ENCODE results near the gene WARS2. TPM values are rescaled to one million over a fixed set of nuclear protein-coding genes. Genes with fewer than 3 reads are reported as not detected.
A peak's percentile ranks its signal among the peaks of the same experiment; 100 is the strongest.

WARS2 gene
- polyA plus RNA-seq, 3 donors from 2014 or later, result 6.5 to 10.6 (median 9.5) TPM

GRCh38 chr1:118993700-118994026 is 146.8 kb downstream of the WARS2 start:
- H3K4me3 Mint-ChIP-seq, result no peak overlapping the region

GRCh38 chr1:118992868-118993699 is 147.4 kb downstream of the WARS2 start:
- no peaks in the 10 kb centered on the region for H3K4me1 Mint-ChIP-seq
- H3K36me3 Mint-ChIP-seq, result peaks cover 0 to 12% (median 5%) of the 10 kb centered on the region in 3 donors
- no peak overlapping the region for H3K4me3 Mint-ChIP-seq
- peaks cover 4 to 59% (median 22%) of the 10 kb centered on the region in 6 donors for H3K9me3 Mint-ChIP-seq
- no peak for DNase-seq
- H3K27me3 Mint-ChIP-seq (ENCODE audit: low read depth in 3 of 3), result peaks cover 35 to 68% (median 39%) of the 10 kb centered on the region in 3 donors
- no peak overlapping the region for H3K27ac Mint-ChIP-seq

More at GRCh38 chr1:118993700-118994026, 146.8 kb downstream of the WARS2 start:
- DNase-seq, result no peak
- Mint-ChIP-seq H3K9me3 (peaks cover 4 to 61% (median 20%) of the 10 kb centered on the region in 6 donors), H3K27ac (peak overlapping the region in 1 of 6 donors; percentile 22), H3K4me1 (no peaks in the 10 kb centered on the region), H3K36me3 (peaks cover 4 to 12% (median 8%) of the 10 kb centered on the region in 3 donors), H3K27me3 (ENCODE audit: low read depth in 3 of 3) (peaks cover 37 to 69% (median 42%) of the 10 kb centered on the region in 3 donors)

DNA sequence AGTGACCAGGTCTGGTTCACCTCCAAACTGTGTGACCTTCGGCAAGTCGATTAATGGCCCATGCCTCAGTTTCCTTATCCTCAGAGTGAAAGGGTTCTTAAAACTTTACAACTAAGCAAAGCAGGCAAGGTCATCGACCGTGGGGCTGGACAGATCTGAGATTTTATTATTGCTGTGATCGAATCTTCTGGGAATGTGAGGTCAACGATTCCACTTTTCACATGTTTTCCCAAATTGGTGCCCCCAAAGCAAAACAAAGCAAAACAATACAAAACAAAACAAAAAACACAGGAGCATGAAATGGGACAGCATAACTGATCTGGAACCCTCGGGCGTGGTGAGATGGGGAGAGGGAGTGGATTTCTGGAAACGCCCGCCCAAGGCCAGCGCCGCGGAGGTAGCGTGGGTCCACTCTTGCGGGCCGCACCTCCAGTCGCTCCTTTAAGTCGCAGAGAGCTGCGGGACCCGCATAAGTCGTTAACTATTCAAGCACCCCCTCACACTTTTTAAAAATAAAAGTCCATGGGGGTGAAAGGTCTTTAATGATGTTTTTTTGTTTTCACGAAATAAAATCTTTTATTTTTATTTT is 148.1 kb downstream of the WARS2 start:
- peaks cover 4 to 55% (median 21%) of the 10 kb centered on the region in 6 donors for H3K9me3 Mint-ChIP-seq
- H3K4me1 Mint-ChIP-seq, result no peaks in the 10 kb centered on the region
- H3K4me3 Mint-ChIP-seq, result peak overlapping the region in 1 of 5 donors; percentile 52
- DNase-seq, result no peak
- H3K27me3 Mint-ChIP-seq (ENCODE audit: low read depth in 3 of 3), result peaks cover 31 to 66% (median 34%) of the 10 kb centered on the region in 3 donors
- peaks cover 0 to 12% (median 3%) of the 10 kb centered on the region in 3 donors for H3K36me3 Mint-ChIP-seq
- no peak overlapping the region for H3K27ac Mint-ChIP-seq

- no peak overlapping the region for H3K4me3 Mint-ChIP-seq
- H3K9me3 Mint-ChIP-seq, result peaks cover 7 to 62% (median 28%) of the 10 kb centered on the region in 6 donors
- H3K27ac Mint-ChIP-seq, result no peak overlapping the region
- H3K27me3 Mint-ChIP-seq (ENCODE audit: low read depth in 3 of 3), result peaks cover 36 to 74% (median 37%) of the 10 kb centered on the region in 3 donors
- peaks cover 0 to 7% of the 10 kb centered on the region in 2 donors for H3K4me1 Mint-ChIP-seq
- peaks cover 0 to 17% (median 10%) of the 10 kb centered on the region in 3 donors for H3K36me3 Mint-ChIP-seq
- DNase-seq, result no peak
Observed at GRCh38 chr1:118991448-118991847, 149.0 kb downstream of the WARS2 start.

- H3K4me3 Mint-ChIP-seq, result no peak overlapping the region
- H3K4me1 Mint-ChIP-seq, result peaks cover 0 to 10% of the 10 kb centered on the region in 2 donors
- H3K36me3 Mint-ChIP-seq, result peaks cover 0 to 20% (median 10%) of the 10 kb centered on the region in 3 donors
- H3K9me3 Mint-ChIP-seq, result peaks cover 8 to 64% (median 32%) of the 10 kb centered on the region in 6 donors
- no peak for DNase-seq
- H3K27me3 Mint-ChIP-seq (ENCODE audit: low read depth in 3 of 3), result peaks cover 38 to 78% (median 44%) of the 10 kb centered on the region in 3 donors
- no peak overlapping the region for H3K27ac Mint-ChIP-seq
Observed at GRCh38 chr1:118990513-118991152, 149.8 kb downstream of the WARS2 start.

DNA sequence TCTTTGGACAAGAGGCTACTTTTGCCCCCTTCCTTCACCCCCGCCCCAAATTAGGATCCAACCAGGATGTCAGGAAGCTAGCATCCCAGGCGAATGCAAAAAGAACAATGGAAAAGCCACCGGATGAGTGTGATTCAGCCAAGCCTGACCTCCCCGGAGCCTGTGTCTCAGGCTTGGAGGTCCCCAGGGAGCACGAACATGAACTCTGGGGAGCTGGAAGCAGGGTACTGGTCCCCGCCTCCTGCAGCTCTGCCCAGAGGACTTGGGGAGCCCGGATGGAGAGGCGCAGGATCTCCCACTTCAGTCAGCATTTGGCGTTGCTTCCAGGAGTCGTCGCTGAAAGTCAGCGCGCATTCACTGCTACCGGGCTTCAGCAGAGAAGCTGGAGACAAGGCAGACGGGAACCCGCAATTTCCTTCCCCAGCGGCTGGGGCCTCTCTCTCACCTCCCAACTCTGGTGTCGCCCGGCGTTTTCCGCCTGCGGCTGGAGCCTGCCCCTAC is 150.5 kb downstream of the WARS2 start:
- Mint-ChIP-seq H3K4me1 (peaks cover 0 to 17% of the 10 kb centered on the region in 2 donors), H3K9me3 (peaks cover 14 to 66% (median 35%) of the 10 kb centered on the region in 6 donors), H3K27me3 (ENCODE audit: low read depth in 3 of 3) (peaks cover 43 to 76% (median 51%) of the 10 kb centered on the region in 3 donors), H3K4me3 (no peak overlapping the region), H3K36me3 (peaks cover 0 to 22% (median 11%) of the 10 kb centered on the region in 3 donors), H3K27ac (no peak overlapping the region)
- DNase-seq, result no peak

GRCh38 chr1:118989006-118989815 is 151.2 kb downstream of the WARS2 start:
- Mint-ChIP-seq H3K4me3 (no peak overlapping the region), H3K27me3 (ENCODE audit: low read depth in 3 of 3) (peaks cover 44 to 75% (median 48%) of the 10 kb centered on the region in 3 donors), H3K36me3 (peaks cover 0 to 26% (median 14%) of the 10 kb centered on the region in 3 donors), H3K4me1 (peaks cover 0 to 22% of the 10 kb centered on the region in 2 donors), H3K9me3 (peaks cover 17 to 67% (median 38%) of the 10 kb centered on the region in 6 donors), H3K27ac (no peak overlapping the region)
- DNase-seq, result no peak

DNA sequence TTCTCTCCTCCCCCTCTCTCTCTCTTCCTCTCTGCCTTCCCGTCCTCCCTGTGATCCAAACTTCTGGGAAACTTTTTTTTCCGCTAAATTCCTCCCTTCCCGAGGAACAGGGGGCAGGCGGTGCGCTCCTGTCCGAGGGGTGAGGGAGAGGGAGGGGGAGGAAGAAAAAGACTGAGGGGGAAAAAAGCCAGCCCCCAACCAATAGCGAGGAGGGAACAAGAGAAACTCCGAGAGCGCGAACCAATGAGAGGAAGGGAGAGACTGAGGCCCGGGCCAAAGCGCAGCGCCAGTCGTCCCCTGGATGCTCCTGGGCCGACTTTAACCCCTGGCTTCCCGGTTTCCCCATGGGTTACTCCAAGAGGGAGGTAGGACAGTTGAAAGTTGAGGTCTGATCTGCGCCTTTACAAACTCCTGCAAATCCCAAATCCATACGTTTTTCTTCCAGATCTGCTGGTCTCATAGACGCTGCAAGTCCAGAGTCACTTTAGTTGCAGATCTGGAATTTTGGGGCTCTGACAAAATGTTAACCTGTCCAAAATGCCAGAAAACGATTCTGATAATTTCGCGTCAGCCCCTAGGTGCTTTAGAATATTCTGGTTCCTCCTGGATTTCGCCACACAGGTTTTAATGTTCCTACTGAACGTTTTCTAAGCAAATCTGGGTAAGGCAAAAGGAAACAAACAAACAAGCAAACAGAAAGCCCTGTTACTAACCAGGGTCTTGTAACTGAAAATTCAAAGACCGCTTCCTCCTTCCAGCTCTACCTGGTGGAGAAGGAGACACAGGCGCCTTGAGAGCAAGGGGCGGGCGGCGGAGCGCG is 152.1 kb downstream of the WARS2 start, which contains the start of gene TBX15:
Gene TBX15, minus strand, starts transcription at position 158 of the 820 bp plus-strand sequence. CDS start 548 bp downstream, outside the sequence.
- peaks cover 0 to 26% (median 14%) of the 10 kb centered on the region in 3 donors for H3K36me3 Mint-ChIP-seq
- peaks cover 0 to 22% of the 10 kb centered on the region in 2 donors for H3K4me1 Mint-ChIP-seq
- H3K4me3 Mint-ChIP-seq, result peak within 1 kb of the TSS in 2 of 5 donors; percentile 26 to 51
- no peak for DNase-seq
- peaks cover 22 to 67% (median 37%) of the 10 kb centered on the region in 6 donors for H3K9me3 Mint-ChIP-seq
- H3K27ac Mint-ChIP-seq, result no peak within 1 kb of the TSS
- peaks cover 49 to 75% (median 52%) of the 10 kb centered on the region in 3 donors for H3K27me3 Mint-ChIP-seq (ENCODE audit: low read depth in 3 of 3)

DNA sequence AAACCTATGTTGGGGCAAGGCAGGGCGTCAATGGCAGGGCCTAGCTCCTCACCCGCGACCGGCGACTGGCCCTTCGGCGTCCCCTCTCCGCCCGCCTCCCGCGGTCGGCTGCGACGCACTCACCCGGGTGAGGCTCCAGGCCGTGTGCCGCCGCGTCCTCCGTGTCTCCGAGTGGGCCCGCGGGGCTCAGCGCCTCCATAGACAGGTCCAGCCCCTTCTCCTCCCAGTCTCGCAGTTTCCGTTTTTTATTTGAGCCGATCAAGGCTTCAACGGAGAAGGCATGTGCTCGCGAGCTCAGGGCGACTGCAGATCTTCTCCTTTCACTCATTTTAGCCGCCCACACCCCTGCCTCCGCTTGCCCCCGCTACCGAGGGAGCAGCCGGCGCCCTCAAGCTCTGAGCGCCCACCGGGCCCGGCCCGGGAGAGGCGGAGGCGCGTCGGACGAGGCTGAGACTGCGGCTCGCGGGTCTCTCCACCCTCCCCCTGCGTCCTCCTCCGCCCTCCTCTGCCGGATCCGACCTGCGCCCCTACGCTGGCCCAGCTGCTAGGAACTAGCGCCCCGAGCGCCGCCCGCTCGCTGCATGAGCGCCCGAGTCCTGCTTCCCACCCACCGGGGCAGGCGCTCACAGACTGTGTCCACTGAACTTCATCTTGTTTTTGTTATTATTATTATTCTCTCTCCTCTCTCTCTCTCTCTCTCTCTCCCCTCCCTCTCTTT is 152.8 kb downstream of the WARS2 start:
- Mint-ChIP-seq H3K36me3 (peaks cover 0 to 26% (median 14%) of the 10 kb centered on the region in 3 donors), H3K4me3 (no peak overlapping the region), H3K9me3 (peaks cover 24 to 74% (median 39%) of the 10 kb centered on the region in 6 donors), H3K27ac (no peak overlapping the region), H3K4me1 (peaks cover 0 to 22% of the 10 kb centered on the region in 2 donors), H3K27me3 (ENCODE audit: low read depth in 3 of 3) (peaks cover 55 to 77% (median 58%) of the 10 kb centered on the region in 3 donors)
- no peak for DNase-seq

DNA sequence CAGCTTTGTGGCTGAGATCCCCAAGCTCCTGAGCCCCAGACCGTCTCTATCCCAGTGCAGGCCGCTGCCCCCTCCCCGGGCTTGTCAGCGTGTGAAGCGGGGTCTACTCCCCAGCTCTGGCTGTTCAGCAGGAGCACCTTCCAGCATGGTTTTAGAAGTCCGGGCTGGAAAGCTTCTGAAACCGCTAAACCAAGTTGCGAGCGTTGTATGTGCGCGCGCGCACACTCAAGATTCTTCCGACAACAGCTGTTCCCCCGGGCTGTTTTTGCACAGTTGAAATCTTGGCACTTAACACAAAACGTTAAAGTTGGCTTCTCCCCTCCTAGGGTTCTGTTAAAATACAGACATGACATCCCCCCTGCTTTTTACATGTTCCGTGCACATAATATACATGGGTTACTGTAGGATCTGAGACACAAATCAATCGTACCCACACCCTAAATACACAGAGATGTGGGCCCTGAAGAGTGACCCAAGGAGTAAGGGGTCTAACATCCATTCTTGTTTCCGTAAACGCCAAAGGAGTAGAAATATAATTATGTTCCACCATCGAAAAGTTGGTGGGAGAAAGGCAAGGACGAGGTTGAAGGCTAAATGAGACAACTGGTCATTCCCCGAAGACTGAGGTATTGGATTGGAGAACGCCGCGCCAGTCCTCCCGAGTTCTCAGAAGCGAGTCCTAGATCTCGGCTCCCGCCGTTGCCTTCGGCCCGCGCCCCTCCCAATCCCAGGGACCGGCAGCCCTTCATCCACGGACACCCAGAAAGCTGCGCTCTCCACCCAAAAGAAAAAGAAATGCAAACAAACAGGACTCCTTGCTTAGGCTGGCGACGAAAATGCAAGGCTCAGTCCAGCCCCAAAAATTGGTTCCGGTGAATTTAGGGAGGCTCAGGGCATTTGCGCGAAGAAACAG is 153.6 kb downstream of the WARS2 start:
- Mint-ChIP-seq H3K4me1 (peaks cover 0 to 22% of the 10 kb centered on the region in 2 donors), H3K36me3 (peaks cover 0 to 21% (median 11%) of the 10 kb centered on the region in 3 donors), H3K4me3 (peak overlapping the region in 2 of 5 donors; percentile 26 to 51), H3K9me3 (peaks cover 24 to 74% (median 34%) of the 10 kb centered on the region in 6 donors), H3K27me3 (ENCODE audit: low read depth in 3 of 3) (peaks cover 49 to 76% (median 52%) of the 10 kb centered on the region in 3 donors), H3K27ac (no peak overlapping the region)
- no peak for DNase-seq
